ENCODE data around the gene CALCOCO2.

DNA sequence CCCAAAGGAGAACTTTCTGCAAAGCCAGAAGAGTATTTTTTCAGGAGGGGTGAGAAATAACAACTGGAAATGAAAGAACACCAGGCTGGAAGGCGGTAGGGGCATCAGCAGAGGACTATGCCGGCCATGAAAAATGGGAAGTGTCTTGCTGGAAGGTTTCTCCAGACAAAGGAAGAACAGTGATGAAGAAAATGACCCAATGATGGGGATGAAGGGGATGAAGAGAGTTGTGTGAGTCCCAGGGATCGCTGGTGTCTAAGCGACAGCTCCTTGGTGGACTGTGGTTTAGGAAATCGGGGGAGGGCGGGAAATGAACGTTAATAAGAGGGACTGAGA, 14.4 kb upstream of the CALCOCO2 start:
- TF ChIP-seq POLR2A (IDR thresholded peaks at IDR 0.05) (no peak), CTCF (IDR thresholded peaks at IDR 0.05) (no peak)
